Liver (tissue), 9 donors: Measurements from ENCODE around the gene LCE2C. TPM values are rescaled to one million over a fixed set of nuclear protein-coding genes. Genes with fewer than 3 reads are reported as not detected.

ENCODE experiments used
- DNase-seq: peaks from one replicate; pipeline ENCODE4 v3.0.0-alpha.2; 2017; ENCODE audit warnings: low spot score
- H3K27ac ChIP-seq, 2 donors: one replicate each; pipeline ENCODE4 v1.7.0; 2013; ENCODE audit warnings: inconsistent platforms in 2 of 2, low read length in 2 of 2, control low read depth in 1 of 2, low read depth in 1 of 2, mild to moderate bottlenecking in 1 of 2
- H3K27me3 ChIP-seq, 4 donors: one replicate each; pipeline versions ENCODE4 v1.6.1 to v1.7.0; 2013; ENCODE audit warnings: low read length in 3 of 4, inconsistent platforms in 1 of 4, mild to moderate bottlenecking in 1 of 4, moderate library complexity in 1 of 4; ENCODE audit not compliant: control insufficient read depth in 4 of 4, insufficient read depth in 4 of 4
- H3K36me3 ChIP-seq, 4 donors: one replicate each; pipeline versions ENCODE4 v1.6.1 to v1.7.0; 2013; ENCODE audit warnings: low read length in 3 of 4, mild to moderate bottlenecking in 3 of 4, low read depth in 1 of 4, moderate library complexity in 1 of 4; ENCODE audit not compliant: control insufficient read depth in 4 of 4, insufficient read depth in 3 of 4
- H3K4me1 ChIP-seq, 4 donors: one replicate each; pipeline versions ENCODE4 v1.6.1 to v1.7.0; 2013; ENCODE audit warnings: low read length in 3 of 4, mild to moderate bottlenecking in 3 of 4, moderate library complexity in 1 of 4; ENCODE audit not compliant: control insufficient read depth in 4 of 4, insufficient read depth in 4 of 4
- H3K4me3 ChIP-seq, 3 donors: one replicate each; pipeline versions ENCODE4 v1.6.1 to v1.7.0; 2013; ENCODE audit warnings: low read length in 3 of 3, control low read depth in 1 of 3, low read depth in 1 of 3, mild to moderate bottlenecking in 1 of 3
- H3K9ac ChIP-seq, 2 donors: one replicate each; pipeline ENCODE4 v1.7.0; 2013; ENCODE audit warnings: low read length in 2 of 2, mild to moderate bottlenecking in 2 of 2, moderate library complexity in 2 of 2, control low read depth in 1 of 2, low read depth in 1 of 2
- H3K9me3 ChIP-seq, 4 donors: one replicate each; pipeline versions ENCODE4 v1.6.1 to v1.7.0; 2013; ENCODE audit warnings: low read length in 3 of 4; ENCODE audit not compliant: control insufficient read depth in 4 of 4
- EGR1 ChIP-seq, 2 donors: IDR thresholded peaks; 2 replicates each; pipeline ENCODE4 v1.6.1; 2016 to 2018; ENCODE audit warnings: antibody characterized with exemption in 2 of 2, low read depth in 2 of 2
- FOXA1 ChIP-seq: IDR thresholded peaks from 2 replicates; pipeline ENCODE4 v1.6.1; 2016; ENCODE audit warnings: antibody characterized with exemption
- FOXA2 ChIP-seq: IDR thresholded peaks from 2 replicates; pipeline ENCODE4 v1.6.1; 2016; ENCODE audit warnings: antibody characterized with exemption
- GABPA ChIP-seq, 2 donors: IDR thresholded peaks in 1 of 2; conservative IDR thresholded peaks in 1 of 2; 2 replicates each; pipeline ENCODE4 v1.6.1; 2016; ENCODE audit warnings: antibody characterized with exemption in 2 of 2, mild to moderate bottlenecking in 1 of 2, moderate library complexity in 1 of 2
- HNF4A ChIP-seq, 2 donors: conservative IDR thresholded peaks; 2 replicates each; pipeline ENCODE4 v1.6.1; 2016; ENCODE audit warnings: antibody characterized with exemption in 2 of 2, mild to moderate bottlenecking in 2 of 2
- HNF4G ChIP-seq: IDR thresholded peaks from 2 replicates; pipeline ENCODE4 v1.6.1; 2016; ENCODE audit warnings: antibody characterized with exemption
- JUND ChIP-seq, 2 donors: IDR thresholded peaks; 2 replicates each; pipeline ENCODE4 v1.6.1; 2016; ENCODE audit warnings: antibody characterized with exemption in 2 of 2
- NR2F2 ChIP-seq: IDR thresholded peaks from 2 replicates; pipeline ENCODE4 v1.6.1; 2016; ENCODE audit warnings: antibody characterized with exemption
- RAD21 ChIP-seq, 2 donors: IDR thresholded peaks; 2 replicates each; pipeline ENCODE4 v1.6.1; 2016; ENCODE audit warnings: antibody characterized with exemption in 2 of 2, mild to moderate bottlenecking in 2 of 2
- RXRA ChIP-seq, 2 donors: IDR thresholded peaks; 2 replicates each; pipeline ENCODE4 v1.6.1; 2017 to 2018; ENCODE audit warnings: antibody characterized with exemption in 2 of 2, mild to moderate bottlenecking in 1 of 2
- SP1 ChIP-seq: IDR thresholded peaks from 2 replicates; pipeline ENCODE4 v1.6.1; 2018; ENCODE audit warnings: antibody characterized with exemption, mild to moderate bottlenecking
- TAF1 ChIP-seq: conservative IDR thresholded peaks from 2 replicates; pipeline ENCODE4 v1.6.1; 2016; ENCODE audit warnings: antibody characterized with exemption, mild to moderate bottlenecking
- YY1 ChIP-seq: IDR thresholded peaks from 2 replicates; pipeline ENCODE4 v1.6.1; 2016; ENCODE audit warnings: antibody characterized with exemption, mild to moderate bottlenecking
- ZBTB33 ChIP-seq: IDR thresholded peaks from 2 replicates; pipeline ENCODE4 v1.6.1; 2016; ENCODE audit warnings: antibody characterized with exemption
- WGBS: extraction: QIAGEN DNeasy Blood & Tissue Kit; methylation state at CpG from one replicate; pipeline ENCODE4 v1.1.7; 2013; 5-methylcytosine and 5-hydroxymethylcytosine counted together
- polyA plus RNA-seq, 2 donors: library from polyadenylated mRNA; stranded (reverse) in 1 of 2; unstranded in 1 of 2; fragments of 200-250 nt in 1 of 2; fragments of >200 nt in 1 of 2; fragmentation: Nextera tagmentation in 1 of 2; extraction: Ambion mirVana in 1 of 2; gene quantifications; one replicate each; pipeline versions ENCODE4 v1.2.1 to v1.2.3, GENCODE V29; 2013 to 2015
- total RNA-seq, 2 donors: library from RNA; depleted of rRNA; stranded (reverse); fragments of >200 nt; gene quantifications; one replicate each; pipeline ENCODE4 v1.2.3, GENCODE V29; 2014
- TF ChIP-seq, protein P1 (sequence below): IDR thresholded peaks from 2 replicates; pipeline ENCODE4 v1.6.1; 2016; ENCODE audit warnings: antibody characterized with exemption
- TF ChIP-seq, protein P2 (sequence below): IDR thresholded peaks from 2 replicates; pipeline ENCODE4 v1.6.1; 2016; ENCODE audit warnings: antibody characterized with exemption
- TF ChIP-seq, protein P3 (sequence below): fragments of 150-350 bp; IDR thresholded peaks from 2 replicates; pipeline ENCODE4 v1.5.1; 2017; ENCODE audit warnings: improper control_type of control experiment, low read depth, low read length; ENCODE audit not compliant: missing input control
- donor health status: healthy.
- donor health status: healthy.
- donor health status: healthy.
- donor health status: healthy.
- donor health status: healthy.

LCE2C gene
- total and polyA plus RNA-seq, 4 donors: not detected

DNA sequence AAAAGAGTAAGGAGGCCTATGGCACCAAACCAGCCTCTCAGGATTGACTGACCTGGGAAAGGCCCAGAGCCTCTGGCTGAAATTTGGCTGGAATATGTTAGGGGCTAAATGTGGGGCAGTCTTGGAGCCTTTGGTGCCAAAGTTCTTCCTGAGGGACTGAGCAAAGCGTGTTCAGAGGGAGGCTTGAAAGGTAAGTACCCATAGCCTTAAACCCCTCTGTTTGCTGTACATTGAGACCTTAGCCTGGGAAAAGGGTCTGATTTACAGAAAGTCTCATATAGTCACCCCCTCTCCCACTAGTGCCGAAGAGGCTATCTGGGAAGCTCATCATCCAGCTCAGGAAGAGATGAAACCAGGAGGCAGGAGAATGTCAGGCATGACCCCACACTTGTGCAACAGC, 32.8 kb downstream of the LCE2C start, which contains the start of gene LCE4A:
Gene LCE4A, plus strand, starts transcription at position 301 of the 400 bp plus-strand sequence. CDS start 916 bp downstream, outside the sequence.
- peaks cover 0 to 3% (median 0%) of the 10 kb centered on the region in 4 donors for H3K27me3 ChIP-seq
- no peaks in the 10 kb centered on the region for H3K36me3 ChIP-seq
- H3K9ac ChIP-seq: no peak within 1 kb of the TSS
- no peaks in the 10 kb centered on the region for H3K4me1 ChIP-seq
- no peak for DNase-seq
- WGBS: 89% methylated on average over 2 of the region's 2 CpGs
- no peak for TF ChIP-seq JUND (IDR thresholded peaks at IDR 0.05)
- no peak for TF ChIP-seq GABPA (IDR thresholded peaks at IDR 0.05 in 1 of 2, conservative IDR thresholded peaks at IDR 0.05 in 1 of 2)
- no peak for TF ChIP-seq RAD21 (IDR thresholded peaks at IDR 0.05)
- no peak for TF ChIP-seq EGR1 (IDR thresholded peaks at IDR 0.05; ENCODE audit: low read depth in 2 of 2)
- TF ChIP-seq, protein P1, sequence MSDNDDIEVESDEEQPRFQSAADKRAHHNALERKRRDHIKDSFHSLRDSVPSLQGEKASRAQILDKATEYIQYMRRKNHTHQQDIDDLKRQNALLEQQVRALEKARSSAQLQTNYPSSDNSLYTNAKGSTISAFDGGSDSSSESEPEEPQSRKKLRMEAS: no peak
- TF ChIP-seq, protein P2, sequence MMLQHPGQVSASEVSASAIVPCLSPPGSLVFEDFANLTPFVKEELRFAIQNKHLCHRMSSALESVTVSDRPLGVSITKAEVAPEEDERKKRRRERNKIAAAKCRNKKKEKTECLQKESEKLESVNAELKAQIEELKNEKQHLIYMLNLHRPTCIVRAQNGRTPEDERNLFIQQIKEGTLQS: no peak
- H3K4me3 ChIP-seq: no peak within 1 kb of the TSS
- peaks cover 0 to 4% (median 0%) of the 10 kb centered on the region in 4 donors for H3K9me3 ChIP-seq
- H3K27ac ChIP-seq: no peak within 1 kb of the TSS

- Histone ChIP-seq H3K4me3 (no peak overlapping the region), H3K9me3 (peaks cover 0 to 5% (median 1%) of the 10 kb centered on the region in 4 donors), H3K36me3 (no peaks in the 10 kb centered on the region), H3K4me1 (no peaks in the 10 kb centered on the region), H3K27ac (no peak overlapping the region), H3K9ac (no peak overlapping the region), H3K27me3 (peaks cover 0 to 4% (median 0%) of the 10 kb centered on the region in 4 donors)
- DNase-seq: no peak
- TF ChIP-seq JUND (IDR thresholded peaks at IDR 0.05): no peak
- TF ChIP-seq RAD21 (IDR thresholded peaks at IDR 0.05): no peak
- TF ChIP-seq FOXA2: no peak
- TF ChIP-seq, protein P1: no peak
- TF ChIP-seq RXRA (IDR thresholded peaks at IDR 0.05): no peak
- TF ChIP-seq HNF4G: no peak
- TF ChIP-seq SP1: no peak
These were observed 43.2 kb downstream of the LCE2C start for GRCh38 chr1:152718238-152718637.

GRCh38 chr1:152725261-152725660, 50.2 kb downstream of the LCE2C start:
- no peaks in the 10 kb centered on the region for H3K4me1 ChIP-seq
- TF ChIP-seq, protein P2: no peak
- TF ChIP-seq NR2F2 (no peak), FOXA2 (no peak), TAF1 (no peak), YY1 (no peak), EGR1 (IDR thresholded peaks at IDR 0.05; ENCODE audit: low read depth in 2 of 2) (no peak), RXRA (IDR thresholded peaks at IDR 0.05) (no peak), ZBTB33 (no peak), JUND (IDR thresholded peaks at IDR 0.05) (no peak), FOXA1 (no peak), RAD21 (IDR thresholded peaks at IDR 0.05) (no peak), HNF4A (conservative IDR thresholded peaks at IDR 0.05) (no peak)
- TF ChIP-seq, protein P3, sequence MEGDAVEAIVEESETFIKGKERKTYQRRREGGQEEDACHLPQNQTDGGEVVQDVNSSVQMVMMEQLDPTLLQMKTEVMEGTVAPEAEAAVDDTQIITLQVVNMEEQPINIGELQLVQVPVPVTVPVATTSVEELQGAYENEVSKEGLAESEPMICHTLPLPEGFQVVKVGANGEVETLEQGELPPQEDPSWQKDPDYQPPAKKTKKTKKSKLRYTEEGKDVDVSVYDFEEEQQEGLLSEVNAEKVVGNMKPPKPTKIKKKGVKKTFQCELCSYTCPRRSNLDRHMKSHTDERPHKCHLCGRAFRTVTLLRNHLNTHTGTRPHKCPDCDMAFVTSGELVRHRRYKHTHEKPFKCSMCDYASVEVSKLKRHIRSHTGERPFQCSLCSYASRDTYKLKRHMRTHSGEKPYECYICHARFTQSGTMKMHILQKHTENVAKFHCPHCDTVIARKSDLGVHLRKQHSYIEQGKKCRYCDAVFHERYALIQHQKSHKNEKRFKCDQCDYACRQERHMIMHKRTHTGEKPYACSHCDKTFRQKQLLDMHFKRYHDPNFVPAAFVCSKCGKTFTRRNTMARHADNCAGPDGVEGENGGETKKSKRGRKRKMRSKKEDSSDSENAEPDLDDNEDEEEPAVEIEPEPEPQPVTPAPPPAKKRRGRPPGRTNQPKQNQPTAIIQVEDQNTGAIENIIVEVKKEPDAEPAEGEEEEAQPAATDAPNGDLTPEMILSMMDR: no peak
- H3K9me3 ChIP-seq: no peaks in the 10 kb centered on the region
- no peak overlapping the region for H3K9ac ChIP-seq
- H3K4me3 ChIP-seq: no peak overlapping the region
- peaks cover 0 to 4% (median 0%) of the 10 kb centered on the region in 4 donors for H3K27me3 ChIP-seq
- no peaks in the 10 kb centered on the region for H3K36me3 ChIP-seq
- DNase-seq: no peak
- no peak overlapping the region for H3K27ac ChIP-seq
